ENCODE data around the gene WFS1.

WFS1 gene

DNA sequence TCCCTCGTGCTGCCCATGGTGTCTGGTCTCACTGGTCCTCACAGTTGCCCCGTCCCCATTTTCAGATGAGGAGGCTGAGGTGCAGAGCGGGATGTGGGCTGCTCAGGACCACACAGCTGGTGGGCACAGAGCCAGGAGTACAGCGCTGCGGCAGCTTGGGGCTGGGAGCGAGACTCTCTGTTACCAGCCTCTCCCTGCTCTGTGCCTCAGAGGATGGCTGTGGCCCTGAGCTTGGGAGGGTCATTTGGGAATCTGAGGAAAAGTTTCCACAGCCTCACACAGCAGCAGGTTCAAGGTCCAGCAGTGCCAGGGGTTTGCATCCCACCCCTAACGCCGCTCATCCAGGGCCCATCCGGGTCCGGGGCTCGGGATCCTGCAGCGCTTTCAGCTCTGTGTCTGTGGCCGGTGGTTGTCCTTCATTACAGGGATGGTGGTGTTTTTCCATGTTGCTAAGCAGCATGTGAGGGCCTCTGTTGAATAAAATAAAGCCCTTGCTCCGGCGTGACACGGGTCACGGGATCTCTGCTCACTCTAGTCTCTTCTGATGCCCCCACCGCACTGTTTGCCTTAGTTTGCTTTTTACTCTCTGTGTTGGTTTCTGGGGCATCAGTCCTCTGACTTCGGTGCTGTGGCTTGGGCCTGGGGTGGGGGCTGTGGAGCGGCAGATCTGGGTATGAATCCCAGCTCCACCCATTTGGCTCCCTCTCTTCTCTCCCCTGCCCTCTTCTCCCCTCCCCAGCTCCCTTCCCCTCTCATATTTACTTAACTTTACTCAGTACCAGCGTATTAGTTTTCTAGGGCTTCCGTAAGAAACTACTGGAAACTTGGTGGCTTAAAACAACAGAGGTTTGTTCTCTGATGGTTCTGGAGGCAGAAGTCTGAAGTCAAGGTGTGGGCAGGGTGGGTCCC lies 6.5 kb downstream of the WFS1 start:
- Histone ChIP-seq H3K36me3 (ENCODE audit: low read length) (no peaks in the 10 kb centered on the region), H3K9ac (ENCODE audit: low read length) (no peak overlapping the region), H3K27ac (ENCODE audit: low read depth, low read length) (no peak overlapping the region), H4K20me1 (ENCODE audit: low read depth, low read length) (no peaks in the 10 kb centered on the region), H3K27me3 (ENCODE audit: low read length) (no peaks in the 10 kb centered on the region), H3K79me2 (ENCODE audit: insufficient read depth, low read length) (no peaks in the 10 kb centered on the region), H3K4me3 (ENCODE audit: insufficient read depth, low read length, poor library complexity, severe bottlenecking) (no peak overlapping the region), H2AFZ (ENCODE audit: low read depth, low read length, severe bottlenecking) (no peak overlapping the region), H3K9me3 (ENCODE audit: insufficient read depth, low read length) (no peaks in the 10 kb centered on the region), H3K4me2 (ENCODE audit: low read depth, low read length, poor library complexity, severe bottlenecking) (no peak overlapping the region), H3F3A (ENCODE audit: insufficient read depth) (no peaks in the 10 kb centered on the region), H3K9me2 (replicated peaks; ENCODE audit: insufficient read depth, low read length) (no peaks in the 10 kb centered on the region)
- TF ChIP-seq, protein P1, sequence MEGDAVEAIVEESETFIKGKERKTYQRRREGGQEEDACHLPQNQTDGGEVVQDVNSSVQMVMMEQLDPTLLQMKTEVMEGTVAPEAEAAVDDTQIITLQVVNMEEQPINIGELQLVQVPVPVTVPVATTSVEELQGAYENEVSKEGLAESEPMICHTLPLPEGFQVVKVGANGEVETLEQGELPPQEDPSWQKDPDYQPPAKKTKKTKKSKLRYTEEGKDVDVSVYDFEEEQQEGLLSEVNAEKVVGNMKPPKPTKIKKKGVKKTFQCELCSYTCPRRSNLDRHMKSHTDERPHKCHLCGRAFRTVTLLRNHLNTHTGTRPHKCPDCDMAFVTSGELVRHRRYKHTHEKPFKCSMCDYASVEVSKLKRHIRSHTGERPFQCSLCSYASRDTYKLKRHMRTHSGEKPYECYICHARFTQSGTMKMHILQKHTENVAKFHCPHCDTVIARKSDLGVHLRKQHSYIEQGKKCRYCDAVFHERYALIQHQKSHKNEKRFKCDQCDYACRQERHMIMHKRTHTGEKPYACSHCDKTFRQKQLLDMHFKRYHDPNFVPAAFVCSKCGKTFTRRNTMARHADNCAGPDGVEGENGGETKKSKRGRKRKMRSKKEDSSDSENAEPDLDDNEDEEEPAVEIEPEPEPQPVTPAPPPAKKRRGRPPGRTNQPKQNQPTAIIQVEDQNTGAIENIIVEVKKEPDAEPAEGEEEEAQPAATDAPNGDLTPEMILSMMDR (IDR thresholded peaks at IDR 0.05; ENCODE audit: insufficient read depth, low read length, poor library complexity, severe bottlenecking): no peak
- no peak for TF ChIP-seq EZH2phosphoT487 (conservative IDR thresholded peaks at IDR 0.05; ENCODE audit: low read length)

GRCh38 chr4:6277139-6277802 lies 7.6 kb downstream of the WFS1 start:
- Histone ChIP-seq H4K20me1 (ENCODE audit: low read depth, low read length) (no peaks in the 10 kb centered on the region), H3K4me3 (ENCODE audit: insufficient read depth, low read length, poor library complexity, severe bottlenecking) (no peak overlapping the region), H3K79me2 (ENCODE audit: insufficient read depth, low read length) (no peaks in the 10 kb centered on the region), H3K9ac (ENCODE audit: low read length) (no peak overlapping the region), H3K27me3 (ENCODE audit: low read length) (no peaks in the 10 kb centered on the region), H3K9me2 (replicated peaks; ENCODE audit: insufficient read depth, low read length) (no peaks in the 10 kb centered on the region), H3K9me3 (ENCODE audit: insufficient read depth, low read length) (no peaks in the 10 kb centered on the region), H3K27ac (ENCODE audit: low read depth, low read length) (no peak overlapping the region), H3K4me2 (ENCODE audit: low read depth, low read length, poor library complexity, severe bottlenecking) (no peak overlapping the region), H3K36me3 (ENCODE audit: low read length) (no peaks in the 10 kb centered on the region), H2AFZ (ENCODE audit: low read depth, low read length, severe bottlenecking) (no peak overlapping the region), H3F3A (ENCODE audit: insufficient read depth) (no peaks in the 10 kb centered on the region)
- TF ChIP-seq EZH2phosphoT487 (conservative IDR thresholded peaks at IDR 0.05; ENCODE audit: low read length): no peak
- TF ChIP-seq, protein P1 (IDR thresholded peaks at IDR 0.05; ENCODE audit: insufficient read depth, low read length, poor library complexity, severe bottlenecking): no peak

DNA sequence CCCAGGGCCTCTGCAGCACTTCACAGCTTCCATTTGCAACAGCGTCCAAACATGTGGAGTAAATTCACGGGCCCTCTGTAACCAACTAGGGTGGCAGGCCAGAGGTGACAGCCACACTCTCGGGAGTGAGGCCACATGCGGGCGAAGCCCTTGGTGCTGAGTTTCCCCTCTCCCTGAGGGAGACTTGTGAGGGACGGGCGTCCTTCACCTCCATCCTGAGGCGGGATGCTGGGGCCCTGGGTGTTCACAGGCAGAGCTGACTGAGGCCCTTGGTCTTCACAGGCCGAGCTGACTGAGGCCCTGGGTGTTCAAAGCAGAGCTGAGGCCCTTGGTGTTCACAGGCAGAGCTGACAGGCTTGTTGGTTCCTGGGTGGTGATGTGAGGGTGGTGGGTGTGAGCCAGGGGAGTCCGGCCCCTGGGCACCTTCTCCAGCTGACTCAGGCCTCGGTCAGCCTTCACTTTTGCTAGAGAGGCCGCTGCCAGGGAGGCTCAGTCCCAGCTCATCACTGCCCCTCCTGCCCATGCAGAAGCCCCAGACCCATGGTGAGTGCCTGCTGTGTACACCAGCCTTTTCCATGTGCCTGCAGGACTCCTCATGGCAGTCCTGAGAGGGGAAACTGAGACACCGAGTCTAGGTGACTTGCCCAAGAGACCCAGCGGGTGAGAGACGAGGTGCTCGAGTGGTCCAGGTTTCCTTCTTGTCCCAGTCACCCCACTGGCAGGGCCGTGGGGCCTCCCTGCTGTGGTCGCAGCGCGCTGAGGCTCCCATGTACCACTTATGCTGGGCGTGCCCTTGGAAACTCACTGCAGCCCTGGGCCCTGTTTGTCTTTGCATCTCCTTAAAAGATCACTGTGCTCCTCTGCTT lies 8.5 kb downstream of the WFS1 start:
- no peaks in the 10 kb centered on the region for H3K36me3 ChIP-seq (ENCODE audit: low read length)
- no peaks in the 10 kb centered on the region for H3K79me2 ChIP-seq (ENCODE audit: insufficient read depth, low read length)
- no peaks in the 10 kb centered on the region for H3K27me3 ChIP-seq (ENCODE audit: low read length)
- H2AFZ ChIP-seq (ENCODE audit: low read depth, low read length, severe bottlenecking): no peak overlapping the region
- H3F3A ChIP-seq (ENCODE audit: insufficient read depth): no peaks in the 10 kb centered on the region
- H3K4me3 ChIP-seq (ENCODE audit: insufficient read depth, low read length, poor library complexity, severe bottlenecking): no peak overlapping the region
- no peaks in the 10 kb centered on the region for H3K9me2 ChIP-seq (replicated peaks; ENCODE audit: insufficient read depth, low read length)
- TF ChIP-seq, protein P1 (IDR thresholded peaks at IDR 0.05; ENCODE audit: insufficient read depth, low read length, poor library complexity, severe bottlenecking): no peak
- TF ChIP-seq EZH2phosphoT487 (conservative IDR thresholded peaks at IDR 0.05; ENCODE audit: low read length): no peak
- no peak overlapping the region for H3K4me2 ChIP-seq (ENCODE audit: low read depth, low read length, poor library complexity, severe bottlenecking)
- no peak overlapping the region for H3K9ac ChIP-seq (ENCODE audit: low read length)
- no peaks in the 10 kb centered on the region for H4K20me1 ChIP-seq (ENCODE audit: low read depth, low read length)
- no peaks in the 10 kb centered on the region for H3K9me3 ChIP-seq (ENCODE audit: insufficient read depth, low read length)
- H3K27ac ChIP-seq (ENCODE audit: low read depth, low read length): no peak overlapping the region
